ENCODE data around the gene ADAMTS17.

Gene ADAMTS17

GRCh38 chr15:100022391-100022790 is 319.4 kb downstream of the ADAMTS17 start:
- DNase-seq (ENCODE audit: low read depth), result no peak

- no peak for DNase-seq (ENCODE audit: low read depth)
Observed at GRCh38 chr15:100021653-100022052, 320.1 kb downstream of the ADAMTS17 start.

GRCh38 chr15:100020614-100021013 is 321.2 kb downstream of the ADAMTS17 start:
- no peak for DNase-seq (ENCODE audit: low read depth)

GRCh38 chr15:100020189-100020588 is 321.6 kb downstream of the ADAMTS17 start:
- DNase-seq (ENCODE audit: low read depth), result no peak

DNA sequence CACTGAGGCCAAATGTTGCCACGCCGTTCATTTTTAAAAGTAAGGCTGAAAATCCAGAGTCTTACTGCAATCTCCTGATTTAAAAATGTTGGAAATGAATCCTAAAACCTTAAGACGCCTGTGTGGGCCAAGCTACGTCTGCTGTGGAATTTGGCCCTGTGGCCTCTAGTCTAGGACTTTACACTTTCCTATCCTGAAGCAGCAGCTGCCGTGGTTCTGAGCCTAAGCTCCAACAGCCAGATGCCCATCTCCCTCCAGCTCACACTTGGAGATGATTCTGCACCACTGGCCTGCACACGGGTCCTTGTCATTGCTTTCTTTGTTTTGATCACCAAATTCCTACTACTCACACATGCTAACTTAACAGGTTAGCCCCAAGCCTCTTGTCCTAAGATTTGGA is 322.2 kb downstream of the ADAMTS17 start:
- DNase-seq (ENCODE audit: low read depth), result no peak

- DNase-seq (ENCODE audit: low read depth), result no peak
Observed at GRCh38 chr15:100018191-100018590, 323.6 kb downstream of the ADAMTS17 start.

DNA sequence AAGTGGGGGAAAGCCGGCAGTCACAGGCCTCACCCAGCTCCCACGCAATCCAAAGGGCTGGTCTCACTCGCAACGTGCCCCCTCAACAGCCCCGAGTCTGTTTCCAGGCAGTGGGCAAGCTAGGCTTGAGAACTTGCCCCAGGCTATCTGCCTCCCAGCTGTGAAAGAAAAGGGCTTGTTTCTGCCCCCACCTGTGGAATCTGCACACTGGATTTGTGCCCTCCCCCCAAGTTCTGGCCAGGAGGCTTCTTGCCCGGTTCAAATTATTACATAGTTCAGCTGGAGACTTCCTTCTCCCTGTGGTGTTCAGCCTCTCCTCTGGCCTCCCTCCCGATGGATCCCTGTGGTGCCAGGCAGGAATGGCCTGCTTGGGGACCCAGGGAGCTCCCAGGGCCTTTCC is 324.6 kb downstream of the ADAMTS17 start:
- DNase-seq (ENCODE audit: low read depth), result no peak

DNA sequence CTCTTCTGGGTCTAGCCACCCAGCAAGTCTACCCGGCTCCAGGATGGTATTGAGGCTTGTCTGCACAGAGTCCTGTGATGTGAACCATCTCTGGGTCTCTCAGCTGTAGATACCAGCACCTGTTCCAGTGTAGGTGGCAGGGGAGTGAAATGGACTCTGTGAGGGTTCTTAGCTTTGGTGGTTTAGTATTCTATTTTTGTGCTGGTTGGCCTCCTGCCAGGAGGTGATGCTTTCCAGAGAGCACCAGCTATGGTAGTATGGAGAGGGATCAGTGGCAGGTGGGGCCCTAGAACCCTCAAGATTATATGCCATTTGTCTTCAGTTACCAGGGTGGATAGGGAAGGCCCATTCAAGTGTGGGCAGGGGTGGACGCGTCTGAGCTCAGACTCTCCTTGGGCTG is 325.1 kb downstream of the ADAMTS17 start:
- DNase-seq (ENCODE audit: low read depth), result no peak

DNA sequence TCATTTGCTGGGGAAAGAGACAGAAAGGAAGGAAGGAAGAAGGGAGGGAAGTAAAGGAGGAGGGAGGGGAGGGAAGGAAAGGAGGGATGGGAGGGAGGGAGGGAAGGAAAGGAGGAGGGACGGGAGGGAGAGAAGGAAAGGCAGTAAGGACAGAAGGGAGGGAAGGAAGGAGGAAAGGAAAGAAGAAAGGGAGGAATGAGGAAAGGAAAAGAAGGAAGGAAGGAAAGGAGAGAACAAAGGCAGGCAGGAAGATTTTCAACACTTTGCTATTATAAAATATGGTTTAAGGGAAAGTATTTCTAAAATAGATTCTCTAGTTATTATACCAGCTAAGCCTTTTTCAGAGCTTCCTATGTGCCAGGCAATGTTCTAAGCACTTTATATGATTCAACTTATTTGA is 330.5 kb downstream of the ADAMTS17 start:
- DNase-seq (ENCODE audit: low read depth), result no peak

- no peak for DNase-seq (ENCODE audit: low read depth)
Observed at GRCh38 chr15:100009372-100009771, 332.4 kb downstream of the ADAMTS17 start.

- no peak for DNase-seq (ENCODE audit: low read depth)
Observed at GRCh38 chr15:100008258-100008657, 333.5 kb downstream of the ADAMTS17 start.

DNA sequence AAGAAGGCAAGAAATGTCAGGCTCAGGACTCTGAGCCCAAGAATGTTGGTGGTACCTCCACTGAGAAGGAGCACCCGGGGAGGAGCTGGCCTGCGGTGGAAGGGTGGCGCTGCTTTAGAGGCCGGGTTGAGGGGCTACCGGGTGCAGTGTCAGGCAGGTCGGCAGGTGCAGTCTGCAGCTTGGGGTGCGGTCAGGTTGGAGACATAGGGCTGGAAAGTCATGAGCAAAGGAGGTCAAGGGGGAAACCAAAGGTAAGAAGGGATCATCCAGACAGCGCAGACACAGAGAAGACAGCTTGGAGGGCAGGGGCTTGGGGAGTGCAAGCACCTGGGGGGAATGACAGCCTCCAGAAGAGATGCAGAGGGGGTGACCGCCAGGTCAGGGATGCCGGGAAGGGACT is 334.2 kb downstream of the ADAMTS17 start:
- no peak for DNase-seq (ENCODE audit: low read depth)

GRCh38 chr15:100005715-100006114 is 336.1 kb downstream of the ADAMTS17 start:
- no peak for DNase-seq (ENCODE audit: low read depth)

DNA sequence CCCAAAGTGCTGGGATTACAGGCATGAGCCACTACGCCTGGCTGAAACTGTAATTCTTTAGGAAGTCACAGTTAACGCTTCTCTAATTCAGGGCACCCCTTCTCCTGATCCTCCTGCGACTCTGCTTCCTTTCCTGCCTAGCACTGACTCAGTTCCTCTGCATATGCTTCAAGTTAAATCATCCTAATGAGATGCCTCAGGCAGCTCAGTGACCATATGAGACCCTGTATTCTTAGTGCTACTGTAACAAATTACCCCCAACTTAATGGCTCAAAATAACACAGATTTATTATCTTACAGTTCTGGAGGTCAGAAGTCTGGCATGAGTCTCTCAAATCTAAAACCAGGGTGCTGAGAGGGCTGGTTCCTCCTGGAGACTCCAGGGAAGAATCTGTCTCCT is 336.8 kb downstream of the ADAMTS17 start:
- no peak for DNase-seq (ENCODE audit: low read depth)

- no peak for DNase-seq (ENCODE audit: low read depth)
Observed at GRCh38 chr15:100002787-100003536, 338.8 kb downstream of the ADAMTS17 start.

GRCh38 chr15:100002086-100002620 is 339.6 kb downstream of the ADAMTS17 start:
- no peak for DNase-seq (ENCODE audit: low read depth)

- DNase-seq (ENCODE audit: low read depth), result no peak
Observed at GRCh38 chr15:100001405-100001804, 340.4 kb downstream of the ADAMTS17 start.

- no peak for DNase-seq (ENCODE audit: low read depth)
Observed at GRCh38 chr15:99999282-100000070, 342.3 kb downstream of the ADAMTS17 start.

GRCh38 chr15:99998661-99999101 is 343.1 kb downstream of the ADAMTS17 start:
- DNase-seq (ENCODE audit: low read depth), result no peak

DNA sequence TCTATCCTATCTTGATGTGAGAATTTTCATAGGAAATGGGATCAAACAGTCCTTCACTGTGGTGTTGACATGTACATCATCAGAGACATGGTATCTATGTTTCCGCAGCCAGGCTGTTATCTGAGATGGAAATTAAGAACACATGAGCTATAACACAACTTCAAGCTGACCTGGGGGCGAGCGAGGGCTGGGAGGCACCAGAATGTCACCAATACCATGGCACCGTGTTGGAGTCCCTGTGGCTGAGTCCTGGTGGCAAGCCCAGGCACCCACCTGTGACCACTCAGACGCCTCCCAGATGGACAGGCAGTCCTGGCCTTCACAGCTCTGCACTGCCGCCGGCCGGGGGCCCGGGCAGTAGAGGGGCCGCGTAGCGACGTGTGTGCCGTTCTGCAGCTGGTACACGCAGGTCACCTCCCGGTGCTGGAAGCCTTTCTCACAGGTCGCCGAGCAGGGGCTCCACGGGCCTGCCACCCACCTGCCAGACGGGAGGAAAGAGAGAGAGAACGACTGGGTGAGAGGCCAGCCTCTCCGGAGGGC is 344.6 kb downstream of the ADAMTS17 start:
- DNase-seq (ENCODE audit: low read depth), result no peak

- no peak for DNase-seq (ENCODE audit: low read depth)
Observed at GRCh38 chr15:99996660-99997059, 345.1 kb downstream of the ADAMTS17 start.

GRCh38 chr15:99995543-99995942 is 346.2 kb downstream of the ADAMTS17 start:
- DNase-seq (ENCODE audit: low read depth), result no peak

GRCh38 chr15:99994849-99995248 is 346.9 kb downstream of the ADAMTS17 start:
- no peak for DNase-seq (ENCODE audit: low read depth)
